ENCODE measurements around the gene CDKAL1. TPM values are rescaled to one million over a fixed set of nuclear protein-coding genes. Genes with fewer than 3 reads are reported as not detected.

Gene CDKAL1
- total RNA-seq, 1 donor from 2014 or later = 9.1 TPM

GRCh38 chr6:20658516-20658915, 124.3 kb downstream of the CDKAL1 start:
- no peaks in the 10 kb centered on the region for H3K9me3 ChIP-seq (replicated peaks)
- H3K27me3 ChIP-seq (ENCODE audit: low read depth) = no peaks in the 10 kb centered on the region
- TF ChIP-seq CTCF (IDR thresholded peaks at IDR 0.05; ENCODE audit: borderline replicate concordance) = no peak
- DNase-seq = no peak
- peaks cover 5% of the 10 kb centered on the region for H3K36me3 ChIP-seq
- H3K4me3 ChIP-seq = no peak overlapping the region
- intact Hi-C loops (cut with micrococcal nuclease) = no loop called here
- H3K27ac ChIP-seq (replicated peaks) = no peak overlapping the region
- H3K4me1 ChIP-seq = peaks cover 11% of the 10 kb centered on the region

- intact Hi-C loops (cut with micrococcal nuclease) = no loop called here
- H3K4me1 ChIP-seq = peaks cover 11% of the 10 kb centered on the region
- no peak for TF ChIP-seq CTCF (IDR thresholded peaks at IDR 0.05; ENCODE audit: borderline replicate concordance)
Observed at GRCh38 chr6:20660534-20660933, 126.3 kb downstream of the CDKAL1 start.

GRCh38 chr6:20661721-20662120, 127.5 kb downstream of the CDKAL1 start:
- DNase-seq = no peak
- no peak overlapping the region for H3K27ac ChIP-seq (replicated peaks)
- H3K9me3 ChIP-seq (replicated peaks) = no peaks in the 10 kb centered on the region
- peaks cover 11% of the 10 kb centered on the region for H3K4me1 ChIP-seq
- no peak for TF ChIP-seq CTCF (IDR thresholded peaks at IDR 0.05; ENCODE audit: borderline replicate concordance)
- no peak overlapping the region for H3K4me3 ChIP-seq
- intact Hi-C loops (cut with micrococcal nuclease) = no loop called here
- no peaks in the 10 kb centered on the region for H3K27me3 ChIP-seq (ENCODE audit: low read depth)
- no peaks in the 10 kb centered on the region for H3K36me3 ChIP-seq

More at GRCh38 chr6:20660534-20660933, 126.3 kb downstream of the CDKAL1 start:
- H3K27ac ChIP-seq (replicated peaks) = no peak overlapping the region
- H3K27me3 ChIP-seq (ENCODE audit: low read depth) = no peaks in the 10 kb centered on the region
- no peaks in the 10 kb centered on the region for H3K9me3 ChIP-seq (replicated peaks)
- H3K4me3 ChIP-seq = no peak overlapping the region
- DNase-seq = no peak
- H3K36me3 ChIP-seq = no peaks in the 10 kb centered on the region

GRCh38 chr6:20664250-20664649, 130.0 kb downstream of the CDKAL1 start:
- H3K27me3 ChIP-seq (ENCODE audit: low read depth) = no peaks in the 10 kb centered on the region
- intact Hi-C loops (cut with micrococcal nuclease) = no loop called here

GRCh38 chr6:20665290-20665689, 131.0 kb downstream of the CDKAL1 start:
- H3K9me3 ChIP-seq (replicated peaks) = no peaks in the 10 kb centered on the region
- no peak for DNase-seq
- H3K27me3 ChIP-seq (ENCODE audit: low read depth) = no peaks in the 10 kb centered on the region
- no peak overlapping the region for H3K4me3 ChIP-seq
- intact Hi-C loops (cut with micrococcal nuclease) = no loop called here
- H3K4me1 ChIP-seq = peaks cover 20% of the 10 kb centered on the region
- no peak overlapping the region for H3K27ac ChIP-seq (replicated peaks)
- TF ChIP-seq CTCF (IDR thresholded peaks at IDR 0.05; ENCODE audit: borderline replicate concordance) = no peak
- no peaks in the 10 kb centered on the region for H3K36me3 ChIP-seq

More at GRCh38 chr6:20664250-20664649, 130.0 kb downstream of the CDKAL1 start:
- Histone ChIP-seq H3K4me1 (peaks cover 20% of the 10 kb centered on the region), H3K9me3 (replicated peaks) (no peaks in the 10 kb centered on the region), H3K4me3 (no peak overlapping the region), H3K27ac (replicated peaks) (no peak overlapping the region), H3K36me3 (no peaks in the 10 kb centered on the region)
- no peak for DNase-seq
- no peak for TF ChIP-seq CTCF (IDR thresholded peaks at IDR 0.05; ENCODE audit: borderline replicate concordance)
